GM15510 (cell line): Measurements from ENCODE around the gene IKZF3.

ENCODE experiments used
- POLR2A ChIP-seq: IDR thresholded peaks from 3 replicates; pipeline ENCODE4 v1.6.1; 2011; ENCODE audit warnings: borderline replicate concordance; ENCODE audit not compliant: insufficient read length; ENCODE audit errors: extremely low read depth

Gene IKZF3

DNA sequence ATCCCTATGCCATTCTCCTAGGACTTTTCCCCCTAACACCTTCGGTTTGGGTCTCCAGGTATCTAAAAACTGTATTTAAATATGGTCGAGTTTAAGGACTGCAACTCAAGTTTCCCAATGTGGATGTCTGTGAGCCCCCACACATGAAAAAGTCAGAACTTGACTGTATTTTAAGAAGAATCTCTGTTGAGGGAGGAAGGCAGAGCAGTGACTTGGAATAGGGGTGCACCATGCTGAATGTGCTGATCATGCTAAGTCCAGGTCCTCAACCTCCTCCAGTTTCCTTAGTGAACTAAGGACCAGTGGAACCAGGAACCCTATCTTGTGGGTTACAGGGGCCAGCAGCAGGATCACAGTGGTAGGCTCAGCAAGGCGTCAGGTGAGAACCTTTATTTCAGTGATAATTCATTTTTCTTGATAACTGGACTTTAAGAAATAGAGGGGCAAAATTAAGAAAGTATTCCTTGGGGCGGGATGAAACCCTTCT, 106.9 kb downstream of the IKZF3 start:
- TF ChIP-seq POLR2A: no peak

DNA sequence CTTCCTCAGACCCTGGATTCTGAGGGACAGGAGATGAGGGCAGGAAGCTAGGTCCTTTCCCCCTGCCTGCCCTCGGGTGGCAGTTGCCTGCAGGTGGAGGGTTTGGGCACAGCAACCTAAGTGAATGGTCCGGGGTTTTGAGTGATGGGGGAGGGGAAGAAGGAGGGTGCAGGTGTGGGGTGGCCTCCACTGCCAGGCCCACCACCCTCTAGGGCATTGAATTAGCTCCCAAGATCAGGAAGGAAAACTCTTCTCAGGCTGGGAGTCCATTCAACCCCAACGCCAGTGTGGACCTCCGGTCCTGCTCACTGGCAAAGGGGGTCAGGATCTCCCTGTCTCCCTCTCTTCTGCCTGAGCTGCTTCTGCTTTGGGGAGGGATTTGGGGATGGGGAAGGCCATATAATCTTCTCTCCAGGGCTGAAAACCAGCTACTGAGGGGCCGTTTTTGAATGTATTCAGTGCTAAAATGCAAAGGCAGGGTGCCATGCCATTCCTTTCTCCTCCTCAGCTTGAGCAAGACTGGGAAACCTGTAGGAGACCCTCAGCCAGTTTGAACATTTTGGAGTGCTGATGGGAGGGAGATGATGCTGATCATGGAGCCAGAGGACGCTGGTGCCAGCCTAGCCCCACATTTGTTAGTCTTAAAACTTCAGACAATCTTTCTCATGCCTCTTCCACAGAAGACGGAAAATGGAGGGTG, 107.6 kb downstream of the IKZF3 start:
- peak; percentile 10 for TF ChIP-seq POLR2A

DNA sequence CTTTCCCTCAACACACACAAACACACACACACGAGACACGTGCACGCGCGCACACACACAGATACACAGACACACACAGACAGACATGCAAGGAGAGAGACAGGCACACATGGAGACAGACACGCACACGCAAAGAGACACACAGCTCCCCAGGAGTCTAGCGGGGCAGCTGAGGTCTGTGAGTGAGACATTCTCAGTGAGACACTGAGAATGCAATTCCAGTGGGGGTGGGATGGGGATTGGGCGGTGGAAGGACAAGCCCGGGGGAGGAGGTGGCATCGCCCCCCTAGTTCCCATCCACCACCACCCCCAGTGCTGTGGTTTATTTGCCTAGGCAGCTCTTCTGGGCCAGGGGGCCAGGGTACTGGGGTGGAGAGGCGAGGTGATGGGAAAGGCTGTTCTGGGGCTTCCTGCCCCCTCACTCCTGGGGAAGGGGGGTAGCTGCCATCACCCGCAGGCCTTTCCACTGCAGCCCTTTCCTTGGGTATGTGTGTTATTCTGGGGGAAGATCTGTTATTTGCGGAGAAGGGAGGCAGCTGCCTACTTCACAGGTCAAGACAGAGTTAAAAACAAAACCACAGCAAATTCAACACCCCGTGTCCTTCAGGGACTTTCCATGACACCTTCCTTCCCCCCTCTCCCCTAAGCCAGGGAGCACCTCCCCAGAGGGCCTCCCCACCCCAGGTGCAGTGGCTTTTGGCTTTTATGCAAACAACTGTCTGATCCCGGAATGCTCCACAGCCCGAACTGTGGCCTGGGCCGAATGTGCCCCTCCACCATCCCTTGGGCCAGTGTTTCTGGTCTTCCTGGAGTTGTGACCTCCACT, 108.3 kb downstream of the IKZF3 start:
- TF ChIP-seq POLR2A: peak; percentile 30

DNA sequence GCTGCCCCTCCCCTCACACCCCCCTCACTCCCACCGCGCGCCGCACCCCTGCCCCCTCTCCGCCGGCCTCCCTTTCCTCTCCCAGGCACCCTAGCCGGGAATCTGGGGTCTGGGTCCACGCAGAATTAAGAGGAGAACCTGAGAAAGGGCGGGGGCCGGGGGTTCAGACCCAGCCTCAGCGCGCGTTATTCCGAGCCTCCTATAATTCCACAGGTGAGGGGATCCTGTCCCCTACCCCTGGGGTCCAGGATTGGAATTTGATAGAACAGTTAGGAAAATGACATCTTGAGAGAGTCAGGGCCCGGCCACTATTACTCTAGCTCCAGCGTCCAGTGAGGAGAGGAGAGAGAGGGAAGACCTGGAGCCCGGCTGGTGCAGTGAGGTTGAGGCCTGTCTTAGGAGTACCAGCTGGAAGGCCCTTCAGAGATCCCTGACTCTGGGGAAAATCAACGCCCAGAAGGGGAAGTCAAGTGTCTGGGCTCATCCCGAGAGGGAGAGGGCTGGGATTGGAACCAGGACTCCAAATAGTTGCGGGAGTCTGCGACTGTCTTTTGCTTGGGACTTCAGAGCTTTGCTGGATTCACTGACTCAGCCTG, 109.1 kb downstream of the IKZF3 start:
- TF ChIP-seq POLR2A: no peak

DNA sequence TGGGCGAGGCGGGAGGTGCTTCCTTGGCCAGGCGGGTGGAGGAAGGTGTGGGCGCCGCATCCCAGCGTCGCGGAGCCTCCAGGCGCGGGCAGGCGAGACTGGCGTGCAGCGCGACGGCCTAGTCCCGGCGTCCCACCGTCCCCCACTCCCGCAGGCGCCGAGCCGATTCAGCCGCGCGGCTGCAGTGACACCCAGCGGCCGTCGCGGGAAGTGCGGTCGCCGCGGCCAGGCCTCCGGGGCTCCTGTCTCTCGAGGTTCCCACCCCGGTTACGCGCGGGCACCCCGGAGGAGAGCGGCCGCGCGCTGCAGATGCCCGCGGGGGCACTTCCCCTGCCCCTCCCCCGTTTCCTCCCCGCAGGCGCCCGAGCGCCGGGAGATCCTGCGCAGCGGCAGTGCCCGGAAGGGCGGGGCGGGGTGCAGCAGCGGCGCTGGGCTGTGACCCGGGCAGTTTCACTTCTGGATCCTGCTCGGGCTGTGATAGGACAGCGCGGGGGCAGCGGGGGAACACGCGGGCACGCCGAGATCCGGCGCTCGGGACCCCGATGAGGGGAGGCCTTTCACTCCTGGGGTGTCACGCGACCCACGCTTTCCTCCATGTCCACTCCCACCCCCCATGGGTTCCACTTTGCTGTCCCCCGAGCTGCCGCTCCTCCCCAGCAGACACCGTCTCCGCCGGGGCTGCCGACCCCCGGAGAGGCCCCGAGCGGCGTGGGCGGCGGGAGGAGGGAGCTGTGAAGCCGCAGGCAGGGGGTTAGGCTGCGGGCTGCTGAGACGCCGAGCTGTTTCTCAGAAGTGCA, 109.8 kb downstream of the IKZF3 start:
- peak; percentile 45 for TF ChIP-seq POLR2A

DNA sequence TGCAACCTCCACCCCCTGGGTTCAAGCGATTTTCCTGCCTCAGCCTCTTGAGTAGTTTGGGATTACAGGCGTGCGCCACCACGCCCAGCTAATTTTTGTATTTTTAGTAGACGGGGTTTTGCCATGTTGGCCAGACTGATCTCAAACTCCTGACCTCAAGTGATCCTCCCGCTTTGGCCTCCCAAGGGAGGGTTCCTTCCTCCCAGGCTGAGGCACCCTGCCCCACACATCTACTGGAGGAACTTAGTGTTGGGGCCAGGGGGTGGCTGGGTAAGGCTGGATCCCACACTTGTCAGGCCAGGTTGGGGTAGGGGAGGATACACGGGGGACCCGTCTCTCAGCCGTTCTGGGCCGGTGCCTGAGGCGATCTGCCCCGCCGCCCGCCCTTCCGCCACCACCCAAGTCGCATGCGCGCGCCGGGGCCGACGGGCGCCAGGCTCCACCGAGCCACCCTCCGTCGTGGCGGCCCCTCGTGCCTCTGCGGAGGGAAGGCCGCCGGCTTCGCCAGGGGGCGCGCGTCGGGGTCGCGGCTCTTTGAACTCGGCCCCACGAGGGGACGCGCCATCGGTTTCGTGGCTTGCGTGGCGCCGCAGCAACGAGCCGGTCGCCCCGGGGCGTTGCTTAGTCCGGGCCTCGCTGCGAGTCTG, 110.5 kb downstream of the IKZF3 start:
- peak; percentile 65 for TF ChIP-seq POLR2A

DNA sequence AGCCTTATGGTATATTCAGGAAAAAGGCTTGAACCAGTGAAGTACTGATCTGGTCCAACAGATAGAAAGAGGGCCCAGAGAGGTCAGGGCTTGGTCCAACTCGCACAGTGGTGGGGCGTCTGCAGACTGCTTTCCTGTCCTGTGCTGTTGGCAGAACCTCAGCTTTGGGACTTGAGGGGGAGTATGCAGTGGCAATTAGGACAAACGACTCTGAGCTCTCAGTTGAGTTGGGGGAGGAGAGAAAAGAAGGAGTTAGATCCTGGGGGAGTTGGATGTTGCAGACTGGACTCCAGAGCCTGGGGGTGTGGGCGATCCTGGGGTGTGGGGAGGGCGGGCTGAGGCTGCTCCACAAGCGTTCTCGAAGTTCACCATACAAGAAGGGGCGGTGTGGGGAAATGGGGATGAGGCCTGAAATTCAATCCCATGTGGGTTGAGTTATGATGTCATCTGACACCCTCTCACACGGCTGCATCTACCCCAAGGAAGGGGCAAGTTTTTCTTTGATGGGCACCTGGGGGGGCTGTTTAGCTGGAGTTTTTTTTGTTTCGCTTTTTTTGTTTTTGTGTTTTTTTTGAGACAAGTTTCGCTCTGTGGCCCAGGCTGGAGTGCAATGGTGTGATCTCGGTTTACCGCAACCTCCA, 111.8 kb downstream of the IKZF3 start:
- TF ChIP-seq POLR2A: no peak

DNA sequence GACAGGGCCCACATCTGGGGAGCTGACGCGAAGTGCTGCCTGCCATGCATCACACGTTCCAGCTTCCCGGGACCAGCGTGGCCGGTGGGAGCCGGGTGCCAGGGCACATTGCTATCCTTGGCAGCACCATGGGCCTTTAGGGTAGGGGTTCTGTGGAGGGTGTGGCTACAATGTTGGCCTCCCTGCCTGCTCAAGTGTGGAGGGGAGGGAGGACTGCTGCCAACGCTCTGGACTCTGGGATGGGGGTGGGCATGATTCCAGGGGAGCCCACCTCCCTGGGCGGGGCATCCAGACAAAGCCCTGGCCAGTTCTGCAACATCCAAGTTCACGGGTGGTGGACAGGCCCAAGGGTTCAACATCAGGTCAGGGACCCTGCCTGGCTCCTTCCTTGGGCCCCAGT, 112.5 kb downstream of the IKZF3 start:
- TF ChIP-seq POLR2A: no peak

DNA sequence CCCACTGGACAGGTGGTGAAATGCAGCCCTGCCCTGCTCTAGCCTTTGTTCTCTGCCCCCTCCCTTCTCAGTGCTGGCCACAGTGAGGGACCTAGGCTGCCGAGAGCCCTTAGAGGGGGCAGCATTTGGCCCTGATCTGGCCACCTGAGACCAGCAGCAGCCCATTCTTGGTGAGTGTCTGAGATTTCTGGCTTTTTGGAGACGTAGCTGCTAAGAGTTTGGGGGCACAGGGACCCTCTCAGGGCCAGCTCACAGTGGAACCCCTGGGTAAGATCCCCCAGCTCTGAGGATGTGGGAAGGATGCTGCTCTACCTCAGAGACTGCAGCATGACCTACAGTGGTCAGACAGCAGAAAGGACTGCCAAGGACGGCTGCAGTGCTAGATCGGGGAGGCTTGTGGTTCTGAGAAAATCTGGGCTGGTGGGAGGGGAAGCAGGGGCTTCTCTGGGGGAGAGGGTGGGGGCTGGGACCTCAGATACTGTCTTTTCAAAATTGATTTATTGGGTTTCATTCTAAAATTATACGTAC, 113.0 kb downstream of the IKZF3 start:
- no peak for TF ChIP-seq POLR2A

DNA sequence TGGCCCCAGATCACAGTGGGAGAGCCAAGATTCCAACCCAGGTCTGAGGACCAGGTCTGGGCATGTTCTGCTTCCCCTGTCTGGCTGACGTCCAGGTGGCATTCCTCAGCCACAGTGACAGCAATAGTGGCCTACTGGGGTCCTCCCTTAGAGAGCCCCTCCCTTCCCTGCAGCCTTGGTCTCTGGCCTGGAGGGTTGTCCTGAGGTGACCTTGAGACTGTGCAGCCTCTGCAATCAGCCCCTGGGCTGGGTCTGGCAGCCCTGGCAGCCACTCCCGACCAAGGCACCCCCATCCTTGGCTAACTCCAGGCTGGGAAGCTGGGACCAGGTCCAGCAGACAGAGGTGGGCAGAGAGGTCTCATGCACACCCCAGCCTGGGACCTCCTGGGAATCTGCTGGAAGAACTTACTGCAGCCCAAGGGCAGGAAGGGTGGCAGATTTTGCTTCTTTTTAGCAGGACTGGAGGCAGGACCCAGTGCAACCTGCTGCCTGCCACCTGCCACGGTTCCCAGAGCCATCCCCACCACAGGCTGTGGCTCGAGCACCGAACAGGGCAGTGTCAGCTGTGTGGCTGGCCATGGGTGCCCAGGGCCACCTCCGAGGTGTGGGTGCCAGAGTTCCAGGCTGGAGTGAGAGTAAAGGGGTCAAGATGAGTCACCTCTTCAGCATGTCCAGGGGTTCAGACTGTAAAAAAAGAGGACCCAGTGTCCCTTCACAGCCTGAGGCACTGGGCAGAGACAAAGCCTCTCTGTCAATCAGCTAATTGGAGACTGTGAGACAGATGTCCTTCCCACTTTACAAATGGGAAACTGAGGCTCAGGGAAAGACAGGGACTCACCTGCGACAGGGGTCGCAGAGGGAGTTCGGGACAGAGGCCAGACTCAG, 113.7 kb downstream of the IKZF3 start:
- no peak for TF ChIP-seq POLR2A

DNA sequence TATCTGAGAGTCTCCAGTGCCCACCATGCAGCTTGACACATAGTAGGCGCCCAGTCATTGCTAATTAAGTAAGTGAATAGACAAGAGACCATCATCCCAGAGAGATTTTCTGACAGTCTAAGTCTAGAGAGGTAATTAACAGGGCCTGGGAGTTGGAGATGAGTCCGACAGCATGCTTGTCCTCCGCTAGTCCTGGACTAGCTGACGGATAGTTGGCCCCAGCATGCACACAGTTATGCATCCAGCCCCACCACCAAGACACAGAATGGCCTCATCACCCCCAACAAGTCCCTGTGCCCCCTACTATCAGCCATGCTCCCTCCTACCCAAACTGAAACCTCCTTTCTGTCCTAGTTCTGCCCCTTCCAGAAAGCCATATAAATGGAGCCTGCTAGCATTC, 116.4 kb downstream of the IKZF3 start:
- TF ChIP-seq POLR2A: no peak

DNA sequence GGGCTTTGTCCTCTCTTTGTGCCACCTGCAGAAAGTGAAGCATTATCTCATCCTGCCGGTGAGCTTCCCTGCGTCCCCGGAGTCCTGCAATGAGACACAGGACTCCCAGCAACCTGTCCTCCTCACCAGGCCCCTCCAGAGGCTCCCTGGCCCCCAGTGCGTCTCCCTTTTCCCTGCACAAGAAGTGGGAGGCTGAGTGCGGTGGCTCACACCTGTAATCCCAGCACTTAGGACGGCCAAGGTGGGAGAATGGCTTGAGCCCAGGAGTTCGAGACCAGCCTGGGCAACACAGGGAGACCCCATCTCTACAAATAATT, 118.0 kb downstream of the IKZF3 start:
- no peak for TF ChIP-seq POLR2A
